GM19468 (cell line): ENCODE results near the gene NUDT16L1.

ENCODE experiments used
- ATAC-seq: cut with Tn5 transposase; IDR thresholded peaks from one replicate; pipeline ENCODE4 v1.9.1; 2021; ENCODE audit warnings: mild to moderate bottlenecking, moderate library complexity, moderate number of reproducible peaks; ENCODE audit not compliant: unreplicated experiment; ENCODE audit errors: extremely low read depth

NUDT16L1 gene

GRCh38 chr16:4663777-4664465 is 29.4 kb upstream of the NUDT16L1 start:
- no peak for ATAC-seq

- ATAC-seq: no peak
Observed at GRCh38 chr16:4664538-4665418, 28.6 kb upstream of the NUDT16L1 start.

- no peak for ATAC-seq
Observed at GRCh38 chr16:4666537-4667202, 26.7 kb upstream of the NUDT16L1 start.

DNA sequence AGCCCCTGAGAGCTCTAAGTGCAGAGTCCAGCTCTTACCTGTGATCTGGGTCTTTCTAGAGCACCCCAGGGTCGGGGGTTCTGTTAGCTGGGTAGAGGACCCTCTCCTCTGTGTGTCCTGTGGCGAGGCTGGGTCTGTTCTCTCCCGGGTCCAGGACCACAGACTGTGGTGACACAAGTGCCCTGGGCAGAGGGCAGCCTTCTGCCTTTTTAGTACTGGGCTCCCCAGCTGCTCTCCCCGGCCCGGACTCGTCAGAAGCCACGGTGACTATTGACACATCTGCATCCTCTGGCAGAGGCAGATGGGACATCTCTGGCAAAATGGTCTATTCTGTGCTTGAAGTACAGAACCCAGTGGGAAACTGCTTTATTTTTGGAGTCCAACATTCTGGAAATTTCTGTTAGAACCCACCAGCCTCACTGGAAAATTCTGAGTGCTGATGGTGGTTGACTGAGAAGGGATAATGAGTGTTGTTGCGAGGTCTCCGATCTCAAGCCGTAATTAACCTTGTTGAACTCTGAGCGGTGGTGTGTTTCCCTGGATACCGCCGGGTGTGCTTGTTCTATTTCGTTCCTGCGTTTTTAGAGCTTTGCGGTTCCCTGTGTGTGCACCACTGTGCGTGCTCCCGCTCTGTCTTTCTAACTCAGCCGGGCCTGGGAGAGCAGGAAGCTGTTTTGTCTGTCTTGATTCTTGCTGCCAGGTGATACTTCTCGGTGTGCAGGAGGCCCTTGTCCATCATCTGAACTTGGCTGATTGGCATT is 26.0 kb upstream of the NUDT16L1 start:
- no peak for ATAC-seq

GRCh38 chr16:4668313-4668960 is 24.9 kb upstream of the NUDT16L1 start:
- no peak for ATAC-seq

DNA sequence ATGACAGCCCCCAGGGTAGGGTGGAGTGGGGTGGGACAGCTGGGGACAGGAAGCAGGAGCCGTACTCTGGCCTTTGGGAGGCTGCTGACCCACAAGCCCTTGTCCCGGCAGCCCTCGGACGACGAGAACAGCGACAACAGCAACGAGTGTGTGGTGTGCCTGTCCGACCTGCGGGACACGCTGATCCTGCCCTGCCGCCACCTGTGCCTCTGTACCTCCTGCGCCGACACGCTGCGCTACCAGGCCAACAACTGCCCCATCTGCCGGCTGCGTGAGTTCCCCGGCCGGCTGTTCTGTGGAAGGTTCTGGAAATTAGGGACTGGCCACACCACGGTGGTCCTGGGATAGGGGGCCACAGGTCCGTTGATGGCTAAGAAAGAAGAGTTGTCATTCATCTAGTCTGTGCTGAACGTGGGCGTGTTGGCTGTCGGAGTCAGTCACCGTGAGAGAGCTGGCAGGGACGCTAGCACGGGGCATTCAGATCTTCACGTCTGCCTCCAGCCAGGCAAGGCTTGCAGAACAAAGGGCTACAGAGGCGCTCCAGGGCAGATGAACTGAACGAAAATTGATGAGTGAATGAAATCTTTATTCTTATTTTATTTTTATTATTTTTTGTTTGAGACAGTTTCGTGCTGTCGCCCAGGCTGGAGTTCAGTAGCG is 19.8 kb upstream of the NUDT16L1 start:
- no peak for ATAC-seq

GRCh38 chr16:4674926-4675530 is 18.3 kb upstream of the NUDT16L1 start:
- ATAC-seq: no peak

DNA sequence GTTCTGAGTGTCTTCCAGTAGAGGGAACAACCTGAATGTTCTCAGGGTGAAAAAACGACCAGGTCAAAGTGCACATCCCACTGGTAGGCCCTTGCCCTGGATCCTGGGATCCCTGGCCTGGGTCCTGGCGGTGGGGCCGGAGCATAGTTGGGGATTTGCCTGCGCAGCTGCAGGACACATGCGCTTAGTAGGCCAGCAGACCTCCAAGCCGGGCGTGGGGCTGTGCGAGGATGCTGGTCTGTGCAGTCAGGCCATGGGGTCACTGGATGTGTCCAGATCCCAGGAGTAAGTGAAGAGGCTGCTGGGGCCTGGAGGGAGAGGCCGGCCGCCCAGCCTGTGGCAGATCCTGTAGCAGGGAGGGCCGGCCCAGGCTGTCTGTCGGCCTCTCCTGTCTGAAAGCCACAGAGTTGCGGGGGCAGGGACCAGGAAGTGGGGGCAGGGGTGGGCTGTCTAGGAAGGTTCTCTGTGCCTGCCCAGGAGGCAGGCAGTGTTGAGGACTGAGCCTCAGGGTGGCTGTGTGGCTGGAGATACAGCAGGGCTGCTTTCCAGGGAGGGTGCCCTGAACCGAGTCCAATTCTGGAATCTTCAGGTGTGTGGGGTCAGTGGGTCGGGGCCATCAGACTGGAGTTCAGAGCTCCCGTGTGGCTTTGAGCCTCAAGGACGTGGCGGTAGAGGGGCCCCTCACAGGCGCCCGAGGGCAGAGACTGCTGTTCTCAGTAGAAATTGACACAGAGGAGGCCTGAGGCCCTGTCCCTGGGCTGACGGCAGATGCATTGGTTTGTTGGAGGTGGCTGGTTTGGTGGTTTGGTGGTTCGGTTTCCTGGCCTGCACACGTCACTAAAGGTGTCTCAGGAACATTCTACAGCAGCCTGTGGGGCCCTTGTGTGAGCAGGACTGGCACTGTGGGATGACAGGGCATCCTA is 17.2 kb upstream of the NUDT16L1 start:
- no peak for ATAC-seq

DNA sequence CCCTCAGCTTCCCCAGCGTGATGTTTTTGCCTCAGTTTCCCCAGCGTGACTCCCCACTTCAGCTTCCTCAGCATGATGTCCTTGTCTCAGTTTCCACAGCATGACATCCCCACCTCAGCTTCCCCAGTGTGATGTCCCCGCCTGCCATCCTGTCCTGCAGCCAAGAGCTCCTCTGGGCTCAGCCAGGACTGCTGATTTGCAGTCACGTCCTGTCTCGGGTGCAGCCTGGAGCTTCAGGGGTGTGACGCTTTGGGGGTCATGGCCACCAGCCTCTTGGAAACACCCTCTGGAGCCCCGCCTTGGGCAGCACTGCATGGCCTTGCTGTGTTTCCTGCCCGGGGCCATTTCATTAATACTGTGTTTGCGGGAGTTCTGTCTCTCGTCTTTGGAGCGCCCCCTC is 16.5 kb upstream of the NUDT16L1 start:
- ATAC-seq: no peak

- no peak for ATAC-seq
Observed at GRCh38 chr16:4677390-4677789, 16.0 kb upstream of the NUDT16L1 start.

DNA sequence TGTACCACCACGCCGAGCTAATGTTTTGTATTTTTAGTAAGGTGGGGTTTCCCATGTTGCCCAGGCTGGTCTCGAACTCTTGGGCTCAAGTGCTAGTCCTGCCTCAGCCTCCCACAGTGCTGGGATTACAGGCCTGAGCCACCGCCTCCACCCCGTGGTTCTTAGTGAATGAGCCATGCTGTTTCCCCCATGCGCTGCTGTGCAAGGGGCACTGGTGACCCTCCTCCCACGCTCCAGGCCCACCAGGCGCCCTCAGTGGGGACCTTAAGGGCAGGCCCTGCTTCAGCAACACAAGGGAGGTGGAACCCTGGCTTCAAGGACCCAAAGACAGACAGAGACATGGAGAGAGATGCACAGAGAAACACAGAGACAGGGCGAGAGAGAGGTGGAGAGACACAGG is 15.4 kb upstream of the NUDT16L1 start:
- ATAC-seq: no peak

DNA sequence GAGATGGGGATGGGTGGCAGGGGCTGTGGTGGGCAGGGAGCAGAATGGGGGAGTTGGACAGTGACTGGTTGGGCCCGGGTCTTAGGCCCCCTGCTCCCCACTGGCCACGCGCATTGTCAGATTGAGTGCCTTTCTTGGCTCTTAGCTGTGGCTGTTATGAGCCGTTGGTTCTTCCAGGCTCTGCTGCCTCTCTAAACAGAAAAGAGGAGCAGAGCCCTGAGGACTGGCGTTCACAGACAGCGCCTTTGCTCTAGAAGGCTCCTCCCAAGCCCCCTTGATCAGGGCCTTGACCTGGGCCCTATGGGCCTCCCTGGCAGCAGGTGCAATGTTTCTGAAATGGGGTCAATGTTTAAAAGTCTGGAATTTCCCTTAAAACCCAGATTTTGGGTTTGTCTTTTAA is 14.8 kb upstream of the NUDT16L1 start:
- no peak for ATAC-seq

GRCh38 chr16:4679156-4679849 is 14.1 kb upstream of the NUDT16L1 start:
- ATAC-seq: no peak

DNA sequence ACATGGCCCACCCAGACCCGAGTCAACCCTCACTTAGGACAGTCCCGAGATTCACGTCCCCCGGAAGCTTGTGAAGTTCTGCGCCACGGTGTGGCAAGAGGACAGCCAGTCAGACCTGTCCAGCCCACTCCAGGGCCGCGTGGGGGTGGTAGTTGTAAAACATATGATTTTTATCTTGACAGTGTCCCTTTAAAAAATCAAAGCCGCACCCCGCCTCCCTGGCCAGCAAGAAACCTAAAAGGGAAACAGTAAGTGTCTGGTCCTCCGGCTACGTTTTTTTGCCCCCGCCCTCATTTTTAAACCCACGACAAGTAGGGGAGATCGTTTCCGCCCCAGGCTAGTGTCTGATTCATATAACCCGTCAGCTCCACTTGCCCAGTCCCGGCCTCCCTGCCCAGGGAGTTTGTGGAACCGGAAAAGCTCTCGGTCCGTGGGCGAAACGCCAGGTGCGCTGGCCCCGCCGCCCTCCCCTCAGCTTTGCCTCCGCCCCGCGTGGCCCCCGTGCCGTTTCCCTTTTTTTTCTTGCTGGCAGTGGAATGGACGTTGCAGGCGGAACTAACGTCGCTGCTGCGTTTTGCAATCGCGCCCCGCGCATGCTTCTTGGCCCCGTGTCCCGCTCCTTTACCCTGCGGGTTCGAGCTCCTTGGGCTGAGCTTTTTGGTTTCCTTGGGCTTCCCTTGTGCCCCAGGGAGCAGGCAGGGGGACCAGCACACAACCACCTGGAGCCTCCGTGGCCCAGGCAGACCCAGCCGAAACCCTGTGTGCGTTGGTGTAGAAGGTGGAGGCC is 13.3 kb upstream of the NUDT16L1 start:
- ATAC-seq: no peak

DNA sequence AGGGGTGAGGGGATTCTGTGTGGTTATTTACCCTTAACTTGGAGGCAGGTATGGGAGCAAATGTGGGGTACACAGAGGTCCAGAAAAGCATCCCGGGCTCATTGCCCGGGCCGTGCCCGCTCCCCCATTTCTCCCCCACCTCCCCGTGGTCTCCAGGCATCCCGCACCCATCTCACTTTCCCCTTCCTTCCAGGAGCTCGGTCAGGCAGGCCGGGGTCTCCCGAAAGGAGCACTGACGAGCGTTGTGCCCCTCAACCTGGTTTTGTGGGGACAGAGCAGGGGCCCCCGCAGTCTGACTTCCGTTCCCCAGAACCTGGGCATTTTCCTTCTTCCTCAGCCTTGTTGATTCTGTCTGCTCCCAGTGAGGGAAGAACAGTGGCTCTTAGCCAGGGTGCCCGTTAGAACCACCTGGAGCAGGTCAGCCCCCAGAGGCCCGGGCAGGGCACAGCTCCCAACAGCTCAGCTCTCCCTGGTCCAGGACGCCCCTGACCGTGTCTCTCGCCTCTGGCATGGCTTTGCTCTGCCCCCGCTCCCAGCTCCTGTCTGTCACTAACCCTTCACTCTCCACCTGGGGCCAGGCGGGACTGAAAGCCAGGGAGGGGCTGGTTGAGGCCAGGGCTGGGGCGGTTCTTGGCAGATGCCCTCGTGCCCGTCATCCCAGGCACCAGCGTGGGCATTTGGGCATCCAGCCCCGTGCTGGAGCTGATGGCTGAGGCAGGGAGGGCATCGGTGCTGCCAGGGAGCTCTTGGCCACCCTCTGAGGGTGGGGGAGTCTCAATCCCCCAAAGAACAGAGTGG is 12.5 kb upstream of the NUDT16L1 start:
- ATAC-seq: no peak
